Central memory CD8-positive, alpha-beta T cell (primary cell): ENCODE results near the gene STARD7.

Experiments used
- ATAC-seq: fragments of 150-1000 bp; cut with Tn5 transposase; replicated peaks from 2 replicates; pipeline ENCODE4 v1.10.0; 2022; ENCODE audit warnings: mild to moderate bottlenecking, moderate FRiP score, moderate number of reproducible peaks; ENCODE audit not compliant: poor library complexity, severe bottlenecking; ENCODE audit errors: extremely low read depth
- DNase-seq, 2 donors: peaks; one replicate each; pipeline ENCODE4 v3.0.0; 2021; ENCODE audit warnings: low spot score in 2 of 2
- H3K27ac Mint-ChIP-seq: one replicate; pipeline ENCODE4 v1.8.0; 2022; ENCODE audit warnings: low read depth, mild to moderate bottlenecking, moderate library complexity, mixed read lengths
- H3K27me3 Mint-ChIP-seq: one replicate; pipeline ENCODE4 v1.8.0; 2022; ENCODE audit warnings: mixed read lengths
- H3K36me3 Mint-ChIP-seq: one replicate; pipeline ENCODE4 v1.8.0; 2022; ENCODE audit warnings: mild to moderate bottlenecking, moderate library complexity, mixed read lengths; ENCODE audit not compliant: insufficient read depth
- H3K4me1 Mint-ChIP-seq: one replicate; pipeline ENCODE4 v1.8.0; 2022; ENCODE audit warnings: mixed read lengths
- H3K4me3 Mint-ChIP-seq: one replicate; pipeline ENCODE4 v1.8.0; 2022; ENCODE audit warnings: mild to moderate bottlenecking, moderate library complexity, mixed read lengths
- H3K9me3 Mint-ChIP-seq: one replicate; pipeline ENCODE4 v1.8.0; 2022; ENCODE audit warnings: mixed read lengths

The STARD7 gene

DNA sequence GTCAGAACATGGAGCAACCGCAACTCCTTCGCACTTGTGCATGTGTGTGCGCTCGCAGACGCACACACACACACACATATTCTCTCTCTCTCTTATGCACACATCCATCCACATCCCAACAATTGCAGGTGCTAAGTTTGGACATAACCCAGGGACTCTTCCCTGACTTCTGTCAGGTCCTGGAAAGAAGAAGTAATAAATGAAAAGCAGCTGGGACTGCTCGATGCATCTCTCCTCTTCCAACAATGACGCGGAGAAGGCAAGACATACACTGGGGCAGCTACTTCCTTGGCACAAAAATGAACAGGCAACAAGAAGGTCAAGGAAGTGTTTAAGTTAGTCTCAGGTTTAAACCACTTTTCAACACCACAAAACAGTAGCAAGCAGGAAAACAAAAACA lies 23.6 kb downstream of the STARD7 start:
- H3K9me3 Mint-ChIP-seq, result no peaks in the 10 kb centered on the region
- peaks cover 16% of the 10 kb centered on the region for H3K4me1 Mint-ChIP-seq
- H3K4me3 Mint-ChIP-seq, result no peak overlapping the region
- H3K27ac Mint-ChIP-seq, result peak overlapping the region; percentile 26
- ATAC-seq (no peak), DNase-seq (no peak)
- no peaks in the 10 kb centered on the region for H3K27me3 Mint-ChIP-seq
- H3K36me3 Mint-ChIP-seq, result peaks cover 44% of the 10 kb centered on the region

DNA sequence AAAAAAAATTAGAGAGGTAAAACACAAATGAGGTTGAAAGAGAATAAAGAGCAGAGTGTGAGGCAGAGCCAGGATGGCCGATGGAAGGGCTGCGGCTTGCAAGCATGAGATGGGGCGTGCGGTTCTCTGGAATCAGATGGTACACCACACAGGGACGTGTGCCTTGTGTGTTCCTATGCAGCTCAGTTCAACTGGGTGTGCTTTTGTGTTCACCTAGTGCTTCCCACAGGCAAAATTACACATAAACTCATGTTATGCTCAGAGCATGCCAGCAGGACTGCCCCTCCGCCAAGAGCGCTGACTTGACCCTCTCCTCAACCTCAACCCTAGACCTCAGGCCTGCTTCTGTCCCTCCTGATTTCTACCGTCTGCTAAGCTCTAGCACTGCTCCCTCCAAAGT lies 24.4 kb downstream of the STARD7 start:
- Mint-ChIP-seq H3K4me3 (no peak overlapping the region), H3K36me3 (peaks cover 41% of the 10 kb centered on the region), H3K27me3 (no peaks in the 10 kb centered on the region), H3K9me3 (no peaks in the 10 kb centered on the region), H3K27ac (peak overlapping the region; percentile 26), H3K4me1 (peaks cover 16% of the 10 kb centered on the region)
- DNase-seq, result no peak
- ATAC-seq, result no peak

DNA sequence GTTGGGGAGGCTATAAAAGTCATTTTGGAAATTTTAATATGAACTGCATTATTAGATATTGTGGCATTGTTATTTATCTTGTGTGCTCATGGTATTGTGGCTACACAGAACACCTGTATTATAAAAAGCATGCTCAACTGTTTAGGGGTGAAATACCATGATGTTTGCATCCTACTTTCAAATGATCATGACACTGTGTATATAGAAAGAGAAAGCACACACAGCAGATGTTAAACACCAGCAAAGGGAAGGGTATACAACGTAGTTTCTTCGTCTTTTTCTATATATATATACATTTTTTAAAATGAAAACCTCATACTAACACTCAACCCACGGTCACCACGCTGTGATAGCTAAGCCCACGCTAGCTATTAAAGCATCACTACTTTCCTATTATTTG lies 27.1 kb downstream of the STARD7 start:
- Mint-ChIP-seq H3K9me3 (no peaks in the 10 kb centered on the region), H3K4me3 (no peak overlapping the region), H3K27ac (no peak overlapping the region), H3K36me3 (peaks cover 23% of the 10 kb centered on the region), H3K27me3 (no peaks in the 10 kb centered on the region), H3K4me1 (peaks cover 16% of the 10 kb centered on the region)
- DNase-seq (no peak), ATAC-seq (no peak)

DNA sequence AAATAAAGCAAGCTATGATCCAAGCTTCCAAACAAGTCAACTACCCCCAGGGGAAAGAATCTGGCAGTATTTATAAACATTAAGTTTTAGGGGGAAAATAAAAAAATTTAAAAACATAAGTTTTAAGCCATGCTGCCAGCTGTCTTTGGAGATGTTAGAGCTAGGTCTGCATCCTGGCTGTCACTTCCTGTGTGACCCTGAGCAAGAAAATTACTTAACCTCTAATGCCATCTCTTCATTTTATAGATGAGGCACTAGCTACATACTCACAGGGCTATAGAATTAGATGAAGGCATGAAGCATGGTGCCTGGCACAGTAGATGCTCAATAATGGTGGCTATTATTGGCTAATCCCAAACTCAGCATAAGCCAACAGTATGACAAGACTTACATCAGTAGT lies 28.1 kb downstream of the STARD7 start:
- Mint-ChIP-seq H3K9me3 (no peaks in the 10 kb centered on the region), H3K4me1 (peaks cover 16% of the 10 kb centered on the region), H3K27me3 (no peaks in the 10 kb centered on the region), H3K4me3 (no peak overlapping the region), H3K27ac (no peak overlapping the region), H3K36me3 (peaks cover 15% of the 10 kb centered on the region)
- ATAC-seq, result peak; percentile 54
- no peak for DNase-seq

DNA sequence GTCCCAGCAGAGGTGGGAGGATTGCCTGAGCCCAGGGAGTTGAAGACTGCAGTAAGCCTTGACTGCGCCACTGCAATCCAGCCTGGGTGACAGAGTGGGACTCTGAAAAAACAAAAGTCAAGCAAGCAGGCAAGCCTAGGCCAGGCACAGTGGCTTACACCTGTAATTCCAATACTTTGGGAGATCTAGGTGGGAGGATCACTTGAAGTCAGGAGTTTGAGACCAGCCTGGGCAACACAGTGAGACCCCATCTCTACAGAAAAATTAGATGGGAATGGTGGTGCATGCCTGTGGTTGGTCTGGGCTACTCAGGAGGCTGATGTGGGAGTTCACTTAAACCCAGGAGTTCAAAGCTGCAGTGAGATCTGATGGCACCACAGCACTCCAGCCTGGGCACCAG lies 28.6 kb downstream of the STARD7 start:
- H3K36me3 Mint-ChIP-seq, result peaks cover 12% of the 10 kb centered on the region
- H3K27me3 Mint-ChIP-seq, result no peaks in the 10 kb centered on the region
- H3K9me3 Mint-ChIP-seq, result no peaks in the 10 kb centered on the region
- DNase-seq (no peak), ATAC-seq (no peak)
- no peak overlapping the region for H3K27ac Mint-ChIP-seq
- H3K4me1 Mint-ChIP-seq, result peaks cover 16% of the 10 kb centered on the region
- H3K4me3 Mint-ChIP-seq, result no peak overlapping the region

DNA sequence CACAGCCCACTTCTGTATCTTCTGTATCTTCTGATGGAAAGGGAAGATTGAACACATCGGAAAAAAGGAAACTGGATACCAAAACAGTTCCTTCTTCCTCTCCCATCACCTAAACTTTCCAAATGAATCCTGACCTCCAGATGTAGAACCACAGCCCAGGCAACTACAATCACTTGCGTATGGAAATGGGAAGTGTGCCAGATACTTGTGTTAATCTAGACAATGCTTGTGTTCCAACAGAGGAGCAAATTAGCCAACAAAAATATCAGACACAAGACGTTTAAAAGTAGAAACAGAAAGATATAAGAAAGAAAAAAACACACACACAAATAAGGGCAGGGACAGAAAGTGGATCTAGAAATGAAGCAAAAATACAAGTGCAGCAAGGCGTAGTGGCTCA lies 32.0 kb downstream of the STARD7 start:
- Mint-ChIP-seq H3K36me3 (peaks cover 4% of the 10 kb centered on the region), H3K9me3 (no peaks in the 10 kb centered on the region), H3K27me3 (no peaks in the 10 kb centered on the region), H3K27ac (no peak overlapping the region), H3K4me3 (no peak overlapping the region), H3K4me1 (peaks cover 24% of the 10 kb centered on the region)
- ATAC-seq (no peak), DNase-seq (no peak)

DNA sequence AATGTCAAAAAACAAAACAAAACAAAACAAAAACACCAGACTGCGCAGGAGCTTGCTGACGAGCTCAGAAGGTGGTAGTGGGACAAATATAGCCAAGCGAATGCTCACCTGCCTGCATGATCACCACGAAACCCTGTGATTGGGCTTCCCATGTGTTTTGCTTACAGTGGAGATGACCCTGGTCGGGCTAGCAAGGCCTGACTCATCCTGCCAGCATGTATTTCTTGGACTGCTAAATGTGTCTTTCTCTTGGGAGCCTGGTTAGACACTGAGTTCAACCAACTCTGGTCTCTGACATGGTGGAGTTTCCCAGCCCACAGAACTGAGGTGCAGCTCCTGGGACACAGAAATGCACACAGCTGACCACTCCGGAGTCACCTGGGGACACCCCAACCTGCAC lies 32.7 kb downstream of the STARD7 start:
- Mint-ChIP-seq H3K27me3 (no peaks in the 10 kb centered on the region), H3K4me3 (no peak overlapping the region), H3K36me3 (peaks cover 4% of the 10 kb centered on the region), H3K27ac (no peak overlapping the region), H3K4me1 (peaks cover 18% of the 10 kb centered on the region), H3K9me3 (no peaks in the 10 kb centered on the region)
- ATAC-seq (no peak), DNase-seq (no peak)

DNA sequence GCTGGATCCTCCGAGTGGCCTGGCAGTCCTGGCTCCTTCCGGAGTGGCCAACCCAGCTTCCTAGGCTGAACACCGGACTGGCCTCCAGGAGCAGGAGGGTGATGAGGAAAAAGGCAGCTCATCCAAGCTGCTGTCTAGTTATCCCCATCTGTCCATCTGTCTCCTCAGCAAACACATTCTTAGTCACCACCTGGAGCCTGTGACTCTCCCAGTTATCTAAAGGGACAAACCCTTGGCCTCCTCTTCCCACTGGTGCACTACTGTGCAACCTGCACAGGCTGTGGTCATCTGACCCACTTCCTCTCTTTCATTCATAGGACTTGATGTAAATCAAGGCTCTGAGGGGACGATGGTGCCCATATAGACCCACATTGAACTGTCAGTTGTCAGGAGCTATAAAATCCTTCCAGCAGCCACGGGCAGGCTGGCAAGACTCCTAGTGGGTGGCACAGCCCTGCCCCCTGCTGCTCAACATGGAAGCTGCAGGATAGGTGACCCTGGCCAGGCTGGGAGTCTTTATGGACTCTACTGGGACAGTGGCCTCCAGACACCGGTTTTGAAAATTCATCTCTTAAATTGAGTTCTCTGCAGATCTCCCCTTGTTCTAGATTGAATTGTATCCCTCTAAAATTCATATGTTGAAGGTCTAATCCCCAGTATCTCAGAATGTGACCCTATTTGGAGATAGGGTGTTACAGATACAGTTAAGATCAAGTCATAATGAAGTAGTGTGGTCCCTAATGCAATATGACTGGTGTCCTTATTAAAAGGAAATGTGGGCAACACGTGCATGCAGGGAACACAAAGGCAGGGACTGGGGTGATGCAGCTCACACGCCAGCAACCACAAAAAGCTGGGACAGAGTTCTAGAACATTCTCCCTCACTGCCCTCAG lies 34.1 kb downstream of the STARD7 start:
- Mint-ChIP-seq H3K4me1 (peaks cover 14% of the 10 kb centered on the region), H3K27me3 (no peaks in the 10 kb centered on the region), H3K27ac (peak overlapping the region; percentile 45), H3K9me3 (no peaks in the 10 kb centered on the region), H3K36me3 (peaks cover 2% of the 10 kb centered on the region), H3K4me3 (no peak overlapping the region)
- peak; percentile 76 to 77 for DNase-seq
- peak; percentile 92 for ATAC-seq

DNA sequence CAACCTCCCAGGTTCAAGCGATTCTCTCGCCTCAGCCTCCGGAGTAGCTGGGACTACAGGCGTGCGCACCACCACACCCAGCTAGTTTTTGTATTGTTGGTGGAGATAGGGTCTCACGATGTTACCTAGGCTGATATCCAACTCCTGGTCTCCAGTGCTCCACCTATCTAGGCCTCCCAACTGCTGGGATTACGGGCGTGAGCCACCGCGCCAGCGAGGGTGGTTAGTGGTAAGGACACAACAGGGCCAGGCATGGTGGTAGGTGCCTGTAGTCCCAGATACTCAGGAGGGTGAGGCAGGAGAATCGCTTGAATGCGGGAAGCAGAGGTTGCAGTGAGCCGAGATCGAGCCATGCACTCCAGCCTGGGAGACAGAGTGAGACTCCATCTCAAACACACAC lies 36.8 kb downstream of the STARD7 start:
- peaks cover 1% of the 10 kb centered on the region for H3K36me3 Mint-ChIP-seq
- H3K4me3 Mint-ChIP-seq, result peak overlapping the region; percentile 5
- H3K27me3 Mint-ChIP-seq, result no peaks in the 10 kb centered on the region
- ATAC-seq, result no peak
- peaks cover 37% of the 10 kb centered on the region for H3K4me1 Mint-ChIP-seq
- no peak overlapping the region for H3K27ac Mint-ChIP-seq
- no peaks in the 10 kb centered on the region for H3K9me3 Mint-ChIP-seq
- no peak for DNase-seq

DNA sequence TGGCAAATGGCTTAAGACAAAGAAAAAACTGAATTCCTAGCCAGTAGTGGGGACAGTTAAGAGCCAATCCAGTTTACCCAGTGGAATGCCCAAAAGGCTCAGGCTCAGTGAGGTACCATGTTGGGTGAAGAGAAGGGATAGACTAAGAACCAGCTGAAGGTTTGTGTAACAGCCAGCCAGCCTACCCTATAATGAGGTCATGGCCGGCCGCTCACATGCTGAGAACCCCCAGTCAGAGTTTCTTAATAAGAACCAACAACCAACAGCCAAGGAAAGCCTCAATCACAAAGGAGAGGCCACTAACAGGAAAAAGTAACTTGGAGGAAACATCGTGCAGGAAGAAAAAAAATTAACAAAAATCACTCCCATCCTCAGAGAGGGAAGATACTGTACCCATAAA lies 38.0 kb downstream of the STARD7 start:
- Mint-ChIP-seq H3K27me3 (no peaks in the 10 kb centered on the region), H3K4me3 (no peak overlapping the region), H3K36me3 (peaks cover 1% of the 10 kb centered on the region), H3K27ac (no peak overlapping the region), H3K4me1 (peaks cover 38% of the 10 kb centered on the region), H3K9me3 (no peaks in the 10 kb centered on the region)
- DNase-seq, result no peak
- no peak for ATAC-seq

DNA sequence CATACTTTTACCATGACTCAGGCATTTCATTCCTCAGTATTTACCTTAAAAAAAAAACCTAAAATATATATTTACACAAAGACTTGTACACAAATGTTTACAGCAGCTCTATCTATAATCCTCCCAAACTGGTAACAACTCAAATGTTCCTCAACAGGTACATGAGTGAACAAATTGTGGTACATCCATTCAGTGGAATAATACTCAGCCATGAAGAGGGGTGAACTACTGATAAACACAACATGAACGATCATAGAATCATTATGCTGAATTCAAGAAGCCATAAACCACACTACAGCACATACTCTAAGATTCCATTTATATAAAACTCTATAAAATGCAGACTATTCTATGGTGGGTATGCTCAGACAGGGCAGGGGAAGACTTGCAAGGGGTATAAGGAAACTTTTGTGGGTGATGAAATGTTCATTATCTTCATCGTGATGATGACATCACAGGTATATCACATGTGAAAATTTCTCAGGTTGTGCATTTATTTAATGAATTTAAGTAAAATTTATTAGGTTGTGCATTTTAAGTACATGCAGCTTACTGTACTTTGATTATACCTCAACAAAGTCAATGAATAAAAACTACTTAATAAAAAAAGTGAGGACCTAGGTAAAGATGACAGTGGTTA lies 38.6 kb downstream of the STARD7 start:
- Mint-ChIP-seq H3K27me3 (no peaks in the 10 kb centered on the region), H3K9me3 (no peaks in the 10 kb centered on the region), H3K36me3 (peaks cover 2% of the 10 kb centered on the region), H3K4me3 (no peak overlapping the region), H3K27ac (no peak overlapping the region), H3K4me1 (peaks cover 41% of the 10 kb centered on the region)
- ATAC-seq (no peak), DNase-seq (no peak)

DNA sequence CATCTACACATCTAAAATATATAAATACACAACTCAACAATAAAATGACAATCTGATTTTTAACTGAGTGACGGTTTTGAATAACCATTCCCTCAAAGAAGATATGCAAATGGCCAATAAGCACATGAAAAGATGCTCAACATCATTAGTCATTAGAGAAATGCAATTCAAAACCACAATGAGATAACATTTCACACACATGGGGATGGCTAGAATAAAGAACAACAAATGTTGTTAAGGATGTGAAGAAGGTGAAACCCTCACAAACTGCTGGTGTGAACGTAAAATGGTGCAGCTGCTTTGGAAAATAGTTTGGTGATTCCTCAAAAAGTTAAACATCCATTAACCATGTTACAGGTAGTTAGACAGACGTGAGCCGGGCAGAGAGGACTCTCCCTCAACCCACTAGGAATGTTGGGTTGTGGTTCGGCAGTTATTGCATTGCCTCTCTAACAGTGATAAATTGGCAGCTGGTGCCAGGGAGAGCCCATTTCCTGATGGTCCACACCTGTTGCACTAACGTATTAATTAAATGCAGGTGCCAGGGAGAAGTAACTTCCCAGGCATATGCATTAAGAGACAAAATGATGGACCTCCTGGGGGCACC lies 41.1 kb downstream of the STARD7 start:
- ATAC-seq (peak; percentile 19), DNase-seq (no peak)
- peak overlapping the region; percentile 52 for H3K4me3 Mint-ChIP-seq
- no peaks in the 10 kb centered on the region for H3K27me3 Mint-ChIP-seq
- H3K36me3 Mint-ChIP-seq, result peaks cover 22% of the 10 kb centered on the region
- peak overlapping the region; percentile 95 for H3K27ac Mint-ChIP-seq
- peaks cover 55% of the 10 kb centered on the region for H3K4me1 Mint-ChIP-seq
- no peaks in the 10 kb centered on the region for H3K9me3 Mint-ChIP-seq
